GM18870 (cell line): Measurements from ENCODE around the gene UPF1.

ENCODE experiments used
- ATAC-seq: cut with Tn5 transposase; IDR thresholded peaks from one replicate; pipeline ENCODE4 v1.9.1; 2021; ENCODE audit warnings: moderate library complexity; ENCODE audit not compliant: unreplicated experiment

Gene UPF1

GRCh38 chr19:18831524-18832305 lies at the start of gene UPF1:
Gene UPF1, plus strand, starts transcription at chr19:18831959. Its CDS starts 251 bp downstream, at chr19:18832210.
- peak; percentile 44 for ATAC-seq

GRCh38 chr19:18782559-18783225 lies 49.1 kb upstream of the UPF1 start:
- no peak for ATAC-seq

GRCh38 chr19:18783958-18784785 lies 47.6 kb upstream of the UPF1 start:
- no peak for ATAC-seq

- no peak for ATAC-seq
Observed at GRCh38 chr19:18784786-18785120, 47.0 kb upstream of the UPF1 start.

DNA sequence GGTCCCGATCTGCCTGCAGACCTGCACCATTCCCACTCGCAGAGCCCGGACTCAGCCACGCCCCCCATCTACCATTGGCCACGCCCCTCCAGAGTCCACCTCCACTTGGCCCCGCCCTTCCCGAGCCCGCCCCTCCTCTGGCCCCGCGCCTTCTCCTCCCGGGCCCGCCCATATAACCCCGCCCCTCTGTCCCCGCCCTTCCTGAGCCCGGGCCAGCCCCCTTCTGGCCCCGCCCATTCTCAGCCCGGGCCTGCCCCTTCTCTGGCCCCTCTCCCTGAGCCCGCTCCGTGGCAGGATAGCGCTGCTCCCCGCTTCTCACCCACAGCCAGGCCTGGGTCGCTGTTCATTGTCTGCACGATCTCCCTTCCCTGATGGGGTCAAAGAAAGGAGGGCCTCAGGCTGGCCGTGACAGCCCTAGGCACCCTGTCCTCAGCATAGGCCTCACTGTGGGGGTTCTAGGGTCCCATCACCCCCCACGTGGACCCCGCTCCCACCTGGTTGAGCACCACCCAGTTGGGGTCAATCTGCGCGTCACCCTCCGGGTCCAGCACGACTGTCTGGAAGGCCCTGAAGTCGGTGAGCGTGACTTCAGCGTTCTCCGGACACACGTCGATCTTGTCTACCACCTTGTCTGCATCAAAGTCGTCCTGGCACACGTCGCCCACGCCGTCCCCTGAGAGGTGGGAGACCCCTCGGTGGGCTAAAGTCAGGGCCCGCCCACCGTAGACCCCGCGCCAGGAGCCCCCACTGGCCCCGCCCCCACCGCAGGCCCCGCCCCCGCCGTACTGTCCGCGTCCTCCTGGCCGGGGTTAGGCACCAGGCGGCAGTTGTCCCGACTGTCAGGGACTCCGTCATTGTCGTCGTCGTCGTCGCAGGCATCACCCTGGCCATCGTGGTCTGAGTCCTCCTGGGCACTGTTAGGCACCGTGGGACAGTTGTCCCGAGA lies 46.3 kb upstream of the UPF1 start:
- ATAC-seq: no peak

GRCh38 chr19:18788529-18789421 lies 43.0 kb upstream of the UPF1 start:
- ATAC-seq: no peak

GRCh38 chr19:18789422-18789869 lies 42.3 kb upstream of the UPF1 start:
- ATAC-seq: no peak

DNA sequence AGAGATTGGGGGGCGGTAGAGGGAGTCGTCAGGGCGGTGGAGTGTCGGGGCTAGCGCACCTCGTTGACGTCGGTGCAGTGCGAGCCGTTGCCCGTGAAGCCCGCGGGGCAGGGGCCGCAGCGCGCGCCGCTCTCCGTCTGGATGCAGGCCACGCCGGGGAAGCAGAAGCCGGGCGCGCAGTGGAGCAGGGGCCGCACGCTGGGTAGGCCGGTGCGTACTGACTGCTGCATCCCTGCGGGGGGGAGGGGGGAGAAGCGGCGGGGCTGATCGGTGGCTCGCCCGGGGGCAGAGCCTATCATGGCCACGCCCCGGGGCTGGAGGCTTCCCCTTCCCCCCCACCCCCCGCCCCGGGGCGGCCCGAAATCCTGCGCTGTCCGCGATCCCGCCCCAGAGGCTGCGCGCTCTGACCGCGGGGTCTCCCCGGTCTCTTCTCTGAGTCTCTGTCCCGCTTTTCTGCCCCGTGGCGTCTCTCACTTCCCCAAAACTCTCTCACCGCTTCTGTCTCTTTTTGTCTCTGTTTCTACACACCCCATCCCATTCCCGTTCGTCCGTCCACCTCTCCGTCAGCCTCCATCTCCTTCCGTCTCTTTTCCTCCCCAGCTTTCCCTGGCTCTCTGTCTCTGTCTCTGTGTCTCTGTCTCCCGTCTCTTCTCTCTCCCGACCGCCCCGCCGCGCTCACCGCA lies 41.7 kb upstream of the UPF1 start:
- ATAC-seq: no peak

- ATAC-seq: no peak
Observed at GRCh38 chr19:18790566-18791314, 41.0 kb upstream of the UPF1 start, which contains the start of gene COMP. Gene COMP, minus strand, starts transcription at chr19:18791305. Its CDS starts 36 bp downstream, at chr19:18791269.

- no peak for ATAC-seq
Observed at GRCh38 chr19:18791315-18791678, 40.5 kb upstream of the UPF1 start.

DNA sequence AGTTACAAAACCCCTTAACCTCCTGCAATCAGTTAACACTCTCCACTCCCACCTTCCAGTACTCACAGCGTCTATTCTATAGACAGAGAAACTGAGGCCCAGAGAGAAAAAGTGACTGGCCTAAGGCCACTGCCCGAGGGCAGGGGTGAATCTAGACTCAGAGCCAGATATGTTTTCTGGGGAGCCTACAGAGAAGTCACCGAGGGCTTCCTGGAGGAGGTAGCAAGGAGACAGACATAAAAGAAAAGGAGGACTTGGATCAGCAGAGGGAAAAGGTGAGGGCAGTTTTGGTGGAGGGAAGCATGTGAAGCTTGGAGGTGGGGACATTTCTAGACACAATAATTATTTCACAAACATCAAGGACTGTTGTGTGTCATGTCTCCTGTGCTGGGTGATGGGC lies 39.1 kb upstream of the UPF1 start:
- ATAC-seq: no peak

- ATAC-seq: no peak
Observed at GRCh38 chr19:18793144-18794028, 38.4 kb upstream of the UPF1 start.

GRCh38 chr19:18794029-18794313 lies 37.8 kb upstream of the UPF1 start:
- no peak for ATAC-seq

- no peak for ATAC-seq
Observed at GRCh38 chr19:18794692-18795091, 37.1 kb upstream of the UPF1 start.

DNA sequence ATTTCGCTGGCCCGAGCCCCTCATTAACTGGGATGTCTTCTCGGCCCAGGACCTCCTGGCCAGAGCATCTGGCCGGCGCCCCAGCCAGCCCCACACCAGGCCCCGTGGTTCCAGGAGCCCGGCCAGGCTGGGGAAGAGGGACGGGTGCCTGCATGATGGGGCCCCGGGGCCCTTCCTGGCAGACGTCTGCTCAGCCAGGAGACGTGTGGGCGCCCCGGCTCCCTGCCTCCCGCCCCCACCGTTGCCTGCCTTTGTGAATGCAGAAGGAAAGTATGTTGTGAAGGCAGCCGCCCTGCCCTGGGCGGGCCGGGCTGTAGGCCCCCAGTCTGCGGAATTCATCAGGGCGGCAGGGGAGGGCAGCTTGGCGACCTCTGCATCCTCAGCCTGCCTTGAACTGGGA lies 36.2 kb upstream of the UPF1 start:
- no peak for ATAC-seq

GRCh38 chr19:18796239-18796638 lies 35.5 kb upstream of the UPF1 start:
- ATAC-seq: no peak
